ENCODE data around the gene SUCO.
"Not testable (repeated sequence)": the region's sequence is repeated elsewhere in the genome, so short reads cannot be mapped to it uniquely, and the experiment has no call there.

The SUCO gene

GRCh38 chr1:172488393-172488792 is 44.6 kb upstream of the SUCO start:
- no peak for DNase-seq (ENCODE audit: low read depth)
- H3K4me3 ChIP-seq (ENCODE audit: low read length) = no peak overlapping the region
- TF ChIP-seq CTCF (IDR thresholded peaks at IDR 0.05; ENCODE audit: insufficient read depth, low read depth, low read length, missing control alignments) = no peak

GRCh38 chr1:172489847-172490246 is 43.1 kb upstream of the SUCO start:
- no peak for TF ChIP-seq CTCF (IDR thresholded peaks at IDR 0.05; ENCODE audit: insufficient read depth, low read depth, low read length, missing control alignments)

GRCh38 chr1:172492421-172492820 is 40.5 kb upstream of the SUCO start:
- no peak for TF ChIP-seq CTCF (IDR thresholded peaks at IDR 0.05; ENCODE audit: insufficient read depth, low read depth, low read length, missing control alignments)
- no peak overlapping the region for H3K4me3 ChIP-seq (ENCODE audit: low read length)

More at GRCh38 chr1:172489847-172490246, 43.1 kb upstream of the SUCO start:
- no peak overlapping the region for H3K4me3 ChIP-seq (ENCODE audit: low read length)
- no peak for DNase-seq (ENCODE audit: low read depth)

GRCh38 chr1:172494166-172494565 is 38.8 kb upstream of the SUCO start:
- no peak for TF ChIP-seq CTCF (IDR thresholded peaks at IDR 0.05; ENCODE audit: insufficient read depth, low read depth, low read length, missing control alignments)
- no peak for DNase-seq (ENCODE audit: low read depth)
- H3K4me3 ChIP-seq (ENCODE audit: low read length) = no peak overlapping the region

More at GRCh38 chr1:172492421-172492820, 40.5 kb upstream of the SUCO start:
- no peak for DNase-seq (ENCODE audit: low read depth)

GRCh38 chr1:172496127-172496526 is 36.8 kb upstream of the SUCO start:
- not testable (repeated sequence) for DNase-seq (ENCODE audit: low read depth); H3K4me3 ChIP-seq (ENCODE audit: low read length)

- DNase-seq (ENCODE audit: low read depth) = no peak
- no peak overlapping the region for H3K4me3 ChIP-seq (ENCODE audit: low read length)
- no peak for TF ChIP-seq CTCF (IDR thresholded peaks at IDR 0.05; ENCODE audit: insufficient read depth, low read depth, low read length, missing control alignments)
Observed at GRCh38 chr1:172496678-172497077, 36.3 kb upstream of the SUCO start.

GRCh38 chr1:172497230-172497629 is 35.7 kb upstream of the SUCO start:
- H3K4me3 ChIP-seq (ENCODE audit: low read length) = no peak overlapping the region
- peak; percentile 62 for DNase-seq (ENCODE audit: low read depth)
- TF ChIP-seq CTCF (IDR thresholded peaks at IDR 0.05; ENCODE audit: insufficient read depth, low read depth, low read length, missing control alignments) = no peak
